Omental fat pad (tissue), 4 donors: Measurements from ENCODE around the gene MAPK10. TPM values are rescaled to one million over a fixed set of nuclear protein-coding genes. Genes with fewer than 3 reads are reported as not detected.

Experiments
- ATAC-seq: fragments of 150-250 bp; one replicate; pipeline ENCODE4 v1.9.1; 2016; ENCODE audit warnings: mild to moderate bottlenecking, moderate library complexity; ENCODE audit not compliant: low FRiP score
- DNase-seq: peaks from one replicate; pipeline ENCODE4 v3.0.0-alpha.2; 2019; ENCODE audit warnings: low spot score
- total RNA-seq, 4 donors: library from RNA; depleted of rRNA; stranded (reverse); fragments of >200 nt; gene quantifications; one replicate each; pipeline ENCODE4 v1.1.0, GENCODE V29; 2016
- TF ChIP-seq, protein P1 (sequence below), 3 donors: fragments of 450-650 bp; IDR thresholded peaks; one replicate each; pipeline ENCODE4 v1.5.1; 2016 to 2017; ENCODE audit warnings: antibody characterized with exemption in 3 of 3, mild to moderate bottlenecking in 3 of 3, moderate library complexity in 2 of 3

The MAPK10 gene
- total RNA-seq, 4 donors from 2014 or later = 38.5 to 51.3 (median 41.4) TPM

DNA sequence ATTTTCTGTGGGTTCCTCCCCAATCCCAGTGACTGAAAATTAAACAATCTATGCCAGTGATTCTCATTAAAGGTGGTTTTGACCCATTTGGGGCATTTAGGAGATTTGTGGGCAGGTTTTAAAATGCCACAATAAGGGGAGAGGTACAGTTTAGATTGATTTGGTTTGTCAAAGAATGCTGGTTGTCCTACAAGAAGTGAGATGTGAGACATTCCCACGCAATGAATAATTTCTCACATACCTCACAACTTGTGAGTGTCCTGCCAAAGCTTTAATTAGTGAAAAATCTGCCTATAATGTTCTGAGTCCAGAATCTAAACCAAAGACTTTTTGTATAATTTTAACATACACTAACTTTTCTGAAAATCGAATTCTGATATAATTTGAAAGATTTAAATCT is 199.4 kb downstream of the MAPK10 start:
- TF ChIP-seq, protein P1, sequence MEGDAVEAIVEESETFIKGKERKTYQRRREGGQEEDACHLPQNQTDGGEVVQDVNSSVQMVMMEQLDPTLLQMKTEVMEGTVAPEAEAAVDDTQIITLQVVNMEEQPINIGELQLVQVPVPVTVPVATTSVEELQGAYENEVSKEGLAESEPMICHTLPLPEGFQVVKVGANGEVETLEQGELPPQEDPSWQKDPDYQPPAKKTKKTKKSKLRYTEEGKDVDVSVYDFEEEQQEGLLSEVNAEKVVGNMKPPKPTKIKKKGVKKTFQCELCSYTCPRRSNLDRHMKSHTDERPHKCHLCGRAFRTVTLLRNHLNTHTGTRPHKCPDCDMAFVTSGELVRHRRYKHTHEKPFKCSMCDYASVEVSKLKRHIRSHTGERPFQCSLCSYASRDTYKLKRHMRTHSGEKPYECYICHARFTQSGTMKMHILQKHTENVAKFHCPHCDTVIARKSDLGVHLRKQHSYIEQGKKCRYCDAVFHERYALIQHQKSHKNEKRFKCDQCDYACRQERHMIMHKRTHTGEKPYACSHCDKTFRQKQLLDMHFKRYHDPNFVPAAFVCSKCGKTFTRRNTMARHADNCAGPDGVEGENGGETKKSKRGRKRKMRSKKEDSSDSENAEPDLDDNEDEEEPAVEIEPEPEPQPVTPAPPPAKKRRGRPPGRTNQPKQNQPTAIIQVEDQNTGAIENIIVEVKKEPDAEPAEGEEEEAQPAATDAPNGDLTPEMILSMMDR (IDR thresholded peaks at IDR 0.05) = no peak
- no peak for DNase-seq
- ATAC-seq = no peak

- no peak for ATAC-seq
These were observed 200.6 kb downstream of the MAPK10 start for GRCh38 chr4:86159216-86159615.

GRCh38 chr4:86156531-86156930 is 203.3 kb downstream of the MAPK10 start:
- ATAC-seq (no peak), DNase-seq (no peak)
- TF ChIP-seq, protein P1 (IDR thresholded peaks at IDR 0.05) = no peak

More at GRCh38 chr4:86159216-86159615, 200.6 kb downstream of the MAPK10 start:
- TF ChIP-seq, protein P1 (IDR thresholded peaks at IDR 0.05) = no peak
- no peak for DNase-seq

DNA sequence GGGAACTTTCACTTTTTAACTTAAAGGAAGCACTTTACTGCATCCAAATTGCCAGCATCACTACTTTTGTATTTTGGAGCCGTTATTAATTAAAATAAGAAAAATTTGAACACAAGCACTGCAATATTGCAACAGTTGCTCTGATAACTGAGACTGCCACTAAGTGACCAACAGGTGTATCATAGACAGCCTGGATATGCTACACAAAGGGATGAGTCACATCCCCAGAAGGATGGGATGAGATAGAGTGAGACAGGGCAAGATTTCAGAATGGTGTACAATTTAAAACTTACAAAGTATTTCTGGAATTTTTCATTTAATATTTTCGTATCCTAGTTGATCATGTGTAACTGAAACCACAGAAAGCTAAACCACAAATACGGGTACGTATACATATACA is 204.1 kb downstream of the MAPK10 start:
- TF ChIP-seq, protein P1 (IDR thresholded peaks at IDR 0.05) = no peak
- ATAC-seq (no peak), DNase-seq (no peak)

GRCh38 chr4:86152454-86152853 is 207.4 kb downstream of the MAPK10 start:
- ATAC-seq (no peak), DNase-seq (no peak)
- TF ChIP-seq, protein P1 (IDR thresholded peaks at IDR 0.05) = no peak

GRCh38 chr4:86151196-86151595 is 208.7 kb downstream of the MAPK10 start:
- ATAC-seq (no peak), DNase-seq (no peak)
- TF ChIP-seq, protein P1 (IDR thresholded peaks at IDR 0.05) = no peak

DNA sequence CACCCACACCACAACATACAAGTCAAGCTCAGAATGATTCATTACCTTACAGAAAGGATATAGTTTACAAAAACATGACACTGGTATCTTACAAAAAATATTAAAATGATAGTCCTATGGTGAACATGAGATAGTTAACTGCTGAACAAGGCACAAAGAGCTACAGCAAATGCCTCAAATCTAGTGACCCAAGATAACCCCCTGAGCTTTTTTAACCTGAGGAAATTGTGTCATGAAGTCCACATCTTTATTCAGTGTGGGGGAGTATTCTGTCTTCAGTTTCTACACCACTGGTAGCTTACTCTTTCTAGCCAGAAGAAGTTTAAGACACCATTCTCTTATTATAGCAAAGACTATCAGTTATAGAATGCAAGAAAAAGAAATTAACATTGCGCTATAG is 218.7 kb downstream of the MAPK10 start:
- ATAC-seq = no peak
- TF ChIP-seq, protein P1 (IDR thresholded peaks at IDR 0.05) = no peak
- no peak for DNase-seq
